Fibroblast of peridontal ligament (primary cell): ENCODE results near the gene C5AR2.
"Not testable (repeated sequence)": the region's sequence is repeated elsewhere in the genome, so short reads cannot be mapped to it uniquely, and the experiment has no call there.

Experiments
- DNase-seq: peaks from one replicate; pipeline ENCODE4 v3.0.0-alpha.2; 2010; ENCODE audit errors: extremely low read depth

Gene C5AR2

GRCh38 chr19:47323872-47324271 is 8.1 kb upstream of the C5AR2 start:
- DNase-seq: no peak

GRCh38 chr19:47324502-47324901 is 7.5 kb upstream of the C5AR2 start:
- DNase-seq: no peak

- DNase-seq: peak; percentile 66
These were observed 1.5 kb upstream of the C5AR2 start for GRCh38 chr19:47330466-47330869.

GRCh38 chr19:47331490-47331889 is 485 bp upstream of the C5AR2 start:
- DNase-seq: no peak

- not testable (repeated sequence) for DNase-seq
These were observed 5.1 kb downstream of the C5AR2 start for GRCh38 chr19:47336765-47337718.

- DNase-seq: no peak
These were observed 7.4 kb downstream of the C5AR2 start for GRCh38 chr19:47339196-47339880.

- no peak for DNase-seq
These were observed 8.7 kb downstream of the C5AR2 start for GRCh38 chr19:47340477-47341208.

- no peak for DNase-seq
These were observed 9.8 kb downstream of the C5AR2 start for GRCh38 chr19:47341734-47342133.

GRCh38 chr19:47343194-47343802 is 11.3 kb downstream of the C5AR2 start:
- DNase-seq: no peak

- DNase-seq: no peak
These were observed 12.4 kb downstream of the C5AR2 start for GRCh38 chr19:47344425-47344824.

- not testable (repeated sequence) for DNase-seq
These were observed 14.0 kb downstream of the C5AR2 start for GRCh38 chr19:47346024-47346423.

GRCh38 chr19:47348819-47349795 is 17.1 kb downstream of the C5AR2 start, which contains the start of gene DHX34:
DHX34 (plus strand) TSS chr19:47349315; CDS start chr19:47353031, 3,716 bp downstream.
- DNase-seq: peak; percentile 99

- DNase-seq: no peak
These were observed 18.7 kb downstream of the C5AR2 start for GRCh38 chr19:47350630-47351029.

- peak; percentile 37 for DNase-seq
These were observed 19.6 kb downstream of the C5AR2 start for GRCh38 chr19:47351548-47351947.

GRCh38 chr19:47352095-47352494 is 20.1 kb downstream of the C5AR2 start:
- DNase-seq: no peak

GRCh38 chr19:47353307-47353712 is 21.3 kb downstream of the C5AR2 start:
- no peak for DNase-seq

GRCh38 chr19:47356900-47357299 is 24.9 kb downstream of the C5AR2 start:
- DNase-seq: no peak

- no peak for DNase-seq
These were observed 26.1 kb downstream of the C5AR2 start for GRCh38 chr19:47357788-47358680.

- no peak for DNase-seq
These were observed 27.0 kb downstream of the C5AR2 start for GRCh38 chr19:47358936-47359335.
